Medulla oblongata (tissue), 1 donor: ENCODE data around the gene LCE4A.
"Not testable (repeated sequence)": the region's sequence is repeated elsewhere in the genome, so short reads cannot be mapped to it uniquely, and the experiment has no call there.

Experiments used
- DNase-seq: peaks from one replicate; pipeline ENCODE4 v3.0.0-alpha.2; 2015; ENCODE audit errors: extremely low spot score

Gene LCE4A

DNA sequence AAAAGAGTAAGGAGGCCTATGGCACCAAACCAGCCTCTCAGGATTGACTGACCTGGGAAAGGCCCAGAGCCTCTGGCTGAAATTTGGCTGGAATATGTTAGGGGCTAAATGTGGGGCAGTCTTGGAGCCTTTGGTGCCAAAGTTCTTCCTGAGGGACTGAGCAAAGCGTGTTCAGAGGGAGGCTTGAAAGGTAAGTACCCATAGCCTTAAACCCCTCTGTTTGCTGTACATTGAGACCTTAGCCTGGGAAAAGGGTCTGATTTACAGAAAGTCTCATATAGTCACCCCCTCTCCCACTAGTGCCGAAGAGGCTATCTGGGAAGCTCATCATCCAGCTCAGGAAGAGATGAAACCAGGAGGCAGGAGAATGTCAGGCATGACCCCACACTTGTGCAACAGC is at the start of gene LCE4A:
TSS of gene LCE4A (plus strand) at position 301 of the 400 bp plus-strand sequence. CDS start 916 bp downstream, outside the sequence.
- no peak for DNase-seq

DNA sequence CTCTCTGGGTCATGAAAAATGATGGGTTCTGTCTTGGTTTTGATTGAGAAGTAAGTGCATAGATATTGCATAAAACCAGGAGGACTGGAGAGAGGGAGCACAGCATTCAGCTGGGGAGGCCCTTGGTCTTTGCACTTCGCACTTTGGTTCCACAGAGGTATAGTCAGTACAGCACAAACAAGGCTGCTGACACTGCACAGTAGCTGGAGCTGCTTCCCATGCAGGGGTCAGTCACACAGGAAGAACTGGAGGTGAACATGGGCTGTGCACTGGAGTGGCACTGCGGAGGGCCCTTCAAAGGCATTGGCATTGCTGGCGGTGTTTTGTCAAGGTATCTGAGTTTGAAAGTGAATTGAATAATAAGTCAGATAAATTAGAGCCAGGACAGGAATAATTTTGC is 49.3 kb upstream of the LCE4A start:
- no peak for DNase-seq

- DNase-seq, result no peak
Measured at GRCh38 chr1:152663098-152663497, 44.9 kb upstream of the LCE4A start, which contains the start of gene LCE2D. Gene LCE2D (plus strand): TSS chr1:152663380. CDS start chr1:152664106, 726 bp downstream.

DNA sequence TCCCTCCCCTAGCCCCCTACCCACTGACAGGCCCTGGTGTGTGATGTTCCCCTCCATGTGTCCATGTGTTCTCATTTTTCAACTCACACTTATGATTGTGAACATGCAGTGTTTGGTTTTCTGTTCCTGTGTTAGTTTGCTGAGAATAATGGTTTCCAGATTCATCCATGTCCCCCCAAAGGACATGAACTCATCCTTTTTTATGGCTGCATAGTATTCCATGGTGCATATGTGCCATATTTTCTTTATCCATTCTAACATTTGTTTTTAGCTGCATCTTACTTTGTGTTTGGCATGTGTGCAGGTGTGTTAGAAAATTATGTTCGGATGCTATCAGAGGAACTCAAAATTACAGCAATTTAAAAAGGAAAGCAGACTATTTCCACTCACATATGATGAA is 41.8 kb upstream of the LCE4A start:
- DNase-seq, result not testable (repeated sequence)

DNA sequence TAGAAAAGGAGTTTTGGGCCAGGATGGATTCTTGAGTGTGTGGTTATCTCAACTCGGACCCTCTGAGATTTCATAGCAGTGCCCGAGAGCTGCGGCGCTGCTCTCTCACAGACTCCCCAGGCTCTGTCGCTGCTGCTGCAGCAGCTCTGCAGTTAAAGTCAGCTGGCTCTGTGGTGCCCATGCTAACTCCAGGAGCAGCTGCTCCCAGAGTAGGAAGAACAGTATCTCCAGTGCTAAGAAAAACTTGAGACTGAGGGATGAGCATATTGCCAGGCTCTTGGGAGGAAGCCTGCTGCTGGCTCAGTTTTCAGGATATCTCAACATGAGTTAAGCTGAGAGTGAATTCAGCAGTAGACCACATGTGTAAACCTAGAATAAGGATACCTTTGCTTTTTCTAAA is 40.3 kb upstream of the LCE4A start:
- DNase-seq, result no peak

DNA sequence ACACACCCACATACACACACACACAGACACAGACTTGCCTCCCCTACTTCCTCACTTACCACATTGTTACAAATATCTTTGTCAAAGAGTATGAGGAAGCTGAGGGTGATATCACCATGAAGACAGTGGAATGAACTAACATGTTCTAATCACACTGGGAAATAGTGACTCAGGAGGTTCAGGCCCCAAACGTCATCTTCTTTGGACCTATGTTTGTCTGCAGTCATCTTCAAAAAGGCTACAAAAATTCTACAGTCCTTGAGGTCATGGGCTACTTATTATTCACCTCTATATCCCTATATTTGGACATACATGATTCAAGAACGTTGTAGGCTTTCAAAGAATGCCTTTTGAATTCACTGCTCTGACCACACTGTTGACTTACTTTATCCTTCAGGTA is 34.9 kb upstream of the LCE4A start:
- no peak for DNase-seq

- not testable (repeated sequence) for DNase-seq
Measured at GRCh38 chr1:152674983-152675382, 33.0 kb upstream of the LCE4A start, which contains the start of gene LCE2C. Gene LCE2C (plus strand): TSS chr1:152675279. CDS start chr1:152676016, 737 bp downstream.

- DNase-seq, result no peak
Measured at GRCh38 chr1:152679459-152679858, 28.5 kb upstream of the LCE4A start.

- DNase-seq, result no peak
Measured at GRCh38 chr1:152681616-152682015, 26.3 kb upstream of the LCE4A start.

GRCh38 chr1:152683846-152684245 is 24.1 kb upstream of the LCE4A start:
- no peak for DNase-seq

GRCh38 chr1:152685823-152686222 is 22.1 kb upstream of the LCE4A start, which contains the start of gene LCE2B:
Gene LCE2B (plus strand): TSS chr1:152686123. CDS start chr1:152686844, 721 bp downstream.
- not testable (repeated sequence) for DNase-seq

GRCh38 chr1:152697701-152698600 is 10.0 kb upstream of the LCE4A start, which contains the start of gene LCE2A:
Gene LCE2A (plus strand): TSS chr1:152698345. CDS start chr1:152698902, 557 bp downstream.
- DNase-seq, result no peak

DNA sequence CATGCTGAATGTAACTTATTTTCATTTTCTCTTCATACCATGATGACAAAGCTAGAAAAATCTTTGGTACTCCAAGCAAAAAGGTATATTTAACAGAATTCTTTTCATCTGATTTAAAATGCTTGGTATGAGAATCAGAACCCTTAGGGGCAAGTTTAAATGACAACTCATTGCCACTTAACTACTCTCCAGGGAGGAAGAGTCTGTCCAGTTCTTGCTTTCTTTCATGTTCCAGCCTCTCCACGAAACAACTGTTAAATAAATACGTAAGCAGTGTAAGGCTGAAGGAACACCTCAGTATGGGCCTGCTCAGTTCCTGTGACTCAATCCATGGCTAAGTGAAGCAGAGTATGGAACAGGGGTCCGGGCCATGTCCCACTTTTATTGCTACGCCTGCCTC is 8.2 kb upstream of the LCE4A start:
- no peak for DNase-seq

DNA sequence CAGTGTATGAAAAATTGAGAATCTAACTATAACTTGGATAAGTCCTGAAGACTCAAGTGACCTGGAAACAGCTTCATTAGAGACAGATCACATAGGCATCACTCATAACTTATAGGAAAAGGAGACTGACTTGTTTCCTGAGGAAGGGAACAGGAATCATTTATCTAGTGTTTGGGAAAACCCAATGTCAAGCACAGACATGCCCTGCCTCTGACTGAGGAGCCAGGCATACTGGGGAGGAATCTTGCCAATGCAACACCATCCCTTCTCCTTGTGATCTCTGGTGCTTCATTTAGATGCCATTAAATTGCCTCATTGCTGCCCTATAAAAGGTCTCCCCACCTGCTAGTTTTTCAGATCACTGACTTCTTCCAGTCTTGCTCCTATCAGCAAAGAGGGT is 10.3 kb downstream of the LCE4A start:
- DNase-seq, result no peak

DNA sequence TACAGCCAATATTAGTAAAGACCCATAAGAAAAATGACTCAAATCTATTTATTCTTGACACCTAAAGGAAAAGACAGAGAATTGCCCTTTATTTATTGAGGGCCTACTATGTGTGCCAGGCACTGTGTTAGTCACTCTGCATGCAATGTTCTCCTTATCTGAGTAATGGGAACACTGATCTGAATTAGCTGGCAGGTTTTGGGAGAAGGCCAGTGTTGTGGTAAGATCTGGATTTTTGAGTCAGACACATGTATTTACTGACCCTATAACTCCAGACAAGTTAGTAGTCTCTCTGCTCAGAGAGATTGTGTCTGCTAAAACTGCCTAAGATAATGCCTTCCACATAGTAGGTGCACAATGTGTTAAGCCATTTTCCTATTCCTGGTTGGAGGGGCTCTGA is 17.3 kb downstream of the LCE4A start:
- no peak for DNase-seq

DNA sequence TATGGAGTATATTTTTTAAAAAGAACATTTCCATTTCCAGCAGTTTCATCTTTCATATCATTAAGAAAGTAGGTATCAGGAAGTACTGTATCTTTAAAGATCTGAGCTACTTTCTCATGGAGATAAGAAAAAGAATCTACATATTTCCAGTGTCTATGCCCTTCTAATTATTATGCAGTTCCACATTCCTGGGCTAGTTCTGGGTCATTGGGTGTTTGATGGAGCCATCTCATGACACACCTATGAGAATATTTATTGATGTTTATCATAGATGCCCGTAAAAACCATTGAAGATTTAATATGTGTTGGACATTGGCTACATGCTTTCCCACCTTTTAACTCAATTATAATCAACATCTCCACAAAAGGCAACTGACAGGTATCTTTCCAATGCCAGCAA is 21.0 kb downstream of the LCE4A start:
- no peak for DNase-seq

DNA sequence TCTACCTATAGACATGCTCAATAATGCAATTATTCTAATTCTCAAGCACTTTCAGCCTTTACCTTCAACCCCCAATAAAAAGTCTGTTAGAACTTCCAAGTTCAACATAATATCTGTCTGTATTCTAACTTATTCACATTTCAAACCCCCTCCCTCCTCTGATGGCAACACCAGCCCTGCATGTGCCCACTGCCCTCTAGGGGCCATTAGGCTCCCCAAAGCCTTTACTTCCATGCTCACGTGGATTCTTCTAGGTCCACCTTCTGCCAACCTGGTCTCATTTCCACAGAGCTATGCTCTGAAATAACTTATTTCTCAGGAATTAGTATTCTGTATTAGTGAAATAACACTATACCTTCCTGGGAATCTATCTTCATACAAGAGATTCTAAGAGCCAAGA is 27.7 kb downstream of the LCE4A start:
- no peak for DNase-seq

DNA sequence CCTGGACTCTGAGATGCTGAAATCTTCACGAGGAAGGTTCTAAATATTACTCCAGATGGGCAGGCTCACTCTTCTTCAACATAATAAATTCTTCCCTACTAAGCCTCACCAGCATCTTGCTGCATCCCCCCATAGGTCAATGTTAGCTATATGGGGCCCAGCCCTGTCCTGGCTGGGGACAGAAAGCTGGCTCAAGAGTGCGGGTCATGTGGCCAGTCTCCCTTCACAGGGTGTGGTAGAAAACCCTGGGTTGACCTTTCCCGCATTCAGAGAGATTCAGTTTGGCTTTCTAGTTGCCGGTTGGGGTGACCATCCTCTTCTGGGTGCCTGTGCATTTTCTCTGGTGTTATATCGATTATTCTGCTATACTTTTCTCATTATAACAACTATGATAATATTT is 30.0 kb downstream of the LCE4A start:
- no peak for DNase-seq

DNA sequence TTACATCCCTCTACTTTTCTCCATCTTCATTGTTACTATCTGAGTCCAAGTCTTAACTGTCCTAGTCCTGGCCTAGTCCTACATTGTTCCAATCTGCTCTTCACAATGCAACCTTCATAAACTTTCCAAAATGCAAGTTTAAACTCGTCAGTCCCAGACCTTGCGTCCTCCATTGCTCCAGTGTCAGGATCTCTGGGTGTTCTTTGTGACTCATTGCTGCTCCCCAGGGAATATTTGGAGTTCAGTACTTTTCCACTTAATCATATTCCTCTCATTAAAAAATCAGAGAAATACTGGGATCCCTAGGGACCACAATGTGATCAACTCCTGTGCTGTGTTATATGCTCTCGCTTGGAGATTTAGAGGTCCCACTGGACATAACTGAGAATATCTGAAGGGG is 31.9 kb downstream of the LCE4A start:
- no peak for DNase-seq

DNA sequence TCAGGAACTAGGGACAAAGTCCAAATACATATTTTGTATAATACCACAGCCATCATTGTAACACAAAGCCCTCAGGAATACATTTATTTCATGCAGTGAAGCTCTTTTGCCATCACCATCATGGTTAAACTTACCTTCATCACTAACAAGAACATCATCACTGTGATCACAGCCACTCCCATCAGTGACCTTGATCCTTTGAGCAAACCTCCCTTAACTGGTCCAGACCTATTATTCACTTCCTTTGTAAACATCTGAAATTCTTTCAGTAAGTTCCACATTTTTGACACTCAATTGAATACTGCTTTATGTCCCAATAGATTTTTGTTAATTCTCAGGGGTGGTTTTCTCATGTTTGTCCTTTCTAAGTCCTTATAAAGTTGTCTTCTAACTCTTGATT is 33.7 kb downstream of the LCE4A start:
- no peak for DNase-seq

GRCh38 chr1:152743371-152744145 is 35.6 kb downstream of the LCE4A start:
- no peak for DNase-seq

- DNase-seq, result no peak
Measured at GRCh38 chr1:152745289-152745704, 37.3 kb downstream of the LCE4A start.
